Amniotic stem cell (primary cell): Measurements from ENCODE around the gene SPRR1A.

Experiments
- DNase-seq: peaks from one replicate; lab custom pipeline; 2025; lab: John Stamatoyannopoulos, UW

The SPRR1A gene, protein sequence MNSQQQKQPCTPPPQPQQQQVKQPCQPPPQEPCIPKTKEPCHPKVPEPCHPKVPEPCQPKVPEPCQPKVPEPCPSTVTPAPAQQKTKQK

DNA sequence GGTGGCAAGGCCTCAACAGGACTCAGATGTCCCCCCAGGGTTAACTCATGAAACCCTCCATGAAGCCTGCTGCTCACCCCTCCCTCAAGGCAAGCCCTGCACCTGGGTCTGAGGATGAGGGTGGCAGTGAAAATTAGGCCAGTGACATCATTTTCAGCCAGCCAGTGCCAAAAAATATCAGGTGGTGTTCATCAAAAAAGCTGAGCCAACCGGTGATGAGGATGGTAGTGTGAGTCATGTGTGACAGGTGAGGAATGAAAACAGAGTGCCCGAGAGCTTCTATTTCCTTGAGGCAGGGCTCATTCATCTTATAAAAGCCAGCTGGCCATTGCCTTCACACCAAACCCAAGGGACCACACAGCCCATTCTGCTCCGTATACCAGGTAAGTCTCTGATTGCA is at the start of gene SPRR1A:
TSS of gene SPRR1A (plus strand) at position 339 of the 400 bp plus-strand sequence. CDS start 1,150 bp downstream, outside the sequence.
- no peak for DNase-seq

DNA sequence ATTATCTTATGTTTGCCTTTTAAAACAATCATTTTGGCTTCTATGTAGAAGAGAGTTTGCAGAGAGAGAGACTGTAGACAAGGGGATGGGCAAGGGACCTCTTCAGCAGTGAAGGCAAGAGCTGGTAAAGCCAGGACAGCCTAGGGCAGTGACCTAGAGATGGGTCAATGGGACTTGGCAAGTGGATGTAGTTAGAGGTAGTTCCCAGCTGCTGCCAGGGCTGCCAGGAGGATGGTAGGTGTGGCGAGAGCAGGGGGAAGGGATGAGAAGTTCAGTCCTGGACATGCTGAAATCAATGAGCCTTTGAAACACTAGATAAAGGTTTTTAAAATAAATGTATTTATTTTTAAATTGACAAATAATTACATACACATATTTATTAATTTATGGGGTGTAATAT is 43.3 kb upstream of the SPRR1A start:
- DNase-seq, result no peak

DNA sequence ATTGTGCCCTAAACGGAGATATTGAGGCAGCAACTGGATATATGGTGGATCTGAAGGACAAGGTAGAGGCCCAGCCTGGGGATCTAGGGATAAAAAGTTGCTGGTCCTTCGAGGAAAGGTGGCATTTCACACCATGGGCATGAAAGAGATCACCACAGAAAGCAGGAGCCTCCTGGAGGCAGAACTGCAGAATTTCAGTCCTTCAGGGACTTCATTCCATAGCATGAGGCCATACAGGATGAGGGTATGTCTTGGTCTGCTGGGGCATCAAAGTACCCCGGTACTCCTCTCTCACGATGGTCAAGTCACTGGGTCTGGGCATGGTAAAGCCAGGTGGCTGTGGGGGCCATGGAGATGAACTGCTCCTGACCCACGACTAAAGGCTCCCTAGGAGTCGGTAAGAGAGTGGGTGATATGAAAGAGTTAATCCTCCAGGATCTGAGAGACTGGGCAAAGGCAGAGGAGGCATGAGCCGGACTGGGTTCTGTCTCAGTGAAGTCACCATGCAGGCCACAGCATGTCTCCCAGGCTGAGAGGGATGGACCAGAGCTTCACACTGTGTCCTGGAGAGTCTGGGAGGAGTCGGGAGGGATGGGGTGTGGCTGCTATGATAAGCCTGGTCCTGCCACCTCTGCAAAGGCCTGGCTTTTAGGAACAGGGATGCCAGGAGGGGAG is 42.7 kb upstream of the SPRR1A start:
- DNase-seq, result no peak

DNA sequence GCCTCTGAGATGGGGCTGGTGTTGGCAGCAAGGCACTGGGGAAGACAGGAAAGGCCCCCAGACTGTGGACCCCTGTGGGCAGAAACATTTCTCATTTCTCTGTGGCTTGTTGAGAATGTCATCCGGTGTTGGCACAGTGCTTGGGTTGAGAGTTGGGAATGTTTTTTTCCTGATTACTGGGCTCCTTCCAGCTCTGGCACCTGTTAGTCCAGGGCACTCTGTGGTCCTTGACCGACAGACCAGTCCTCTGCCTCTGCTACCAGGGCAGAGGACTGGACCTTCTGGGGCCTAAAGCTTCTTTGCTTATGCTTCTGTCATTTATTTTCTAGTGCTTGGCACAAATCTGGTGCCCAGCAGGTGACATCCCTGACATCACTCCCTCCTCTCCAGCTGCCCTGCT is 41.7 kb upstream of the SPRR1A start:
- no peak for DNase-seq

DNA sequence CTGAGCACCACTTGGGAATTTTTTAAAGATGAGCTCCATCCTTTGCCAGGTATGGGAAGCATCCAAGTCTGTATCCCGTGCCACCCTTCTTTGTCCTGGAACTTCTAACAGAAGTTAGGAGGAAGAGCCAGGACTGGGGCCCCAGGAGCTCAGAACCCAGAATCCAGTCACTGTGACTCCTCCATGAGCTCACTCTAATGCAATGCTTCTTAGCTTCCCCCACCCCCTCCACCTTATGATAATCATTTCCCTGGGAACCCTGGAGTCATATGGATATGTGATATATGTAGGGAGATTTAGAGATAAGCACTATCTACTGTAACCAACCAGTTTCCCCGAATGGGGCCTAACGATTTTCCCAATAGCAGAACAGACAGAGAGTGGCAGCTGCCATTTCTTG is 37.6 kb upstream of the SPRR1A start:
- no peak for DNase-seq

DNA sequence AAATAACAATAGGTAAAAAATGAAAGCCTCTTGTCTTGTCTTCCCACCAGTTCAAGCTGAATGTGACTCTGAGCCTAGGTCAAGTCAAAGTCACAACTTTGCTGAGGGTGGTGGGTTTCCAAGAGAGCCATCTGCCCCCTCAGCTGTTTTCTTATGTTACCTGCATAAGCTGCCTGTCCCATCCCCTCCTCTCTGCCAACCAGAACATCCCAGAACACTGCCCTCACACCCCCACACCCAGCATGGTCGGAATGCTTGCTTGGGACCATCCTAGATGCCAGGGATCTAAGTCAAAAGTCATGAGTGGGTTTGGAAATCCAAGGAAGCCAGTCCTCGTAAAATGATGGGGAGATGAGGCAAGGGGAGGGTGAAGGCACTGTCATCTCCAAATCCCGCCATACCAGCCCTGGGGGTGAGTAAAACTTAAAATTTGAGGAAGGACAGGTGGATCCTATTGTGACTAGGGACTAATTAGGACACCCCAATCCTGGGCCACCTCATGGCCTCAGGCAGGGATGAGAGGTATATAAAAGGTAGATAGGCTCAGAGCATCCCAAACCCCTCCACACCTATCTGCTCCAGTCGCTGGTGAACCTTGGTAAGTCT is 37.1 kb upstream of the SPRR1A start, which contains the start of gene SPRR5:
TSS of gene SPRR5 (plus strand) at position 556 of the 606 bp plus-strand sequence. CDS start 1,349 bp downstream, outside the sequence.
- no peak for DNase-seq

DNA sequence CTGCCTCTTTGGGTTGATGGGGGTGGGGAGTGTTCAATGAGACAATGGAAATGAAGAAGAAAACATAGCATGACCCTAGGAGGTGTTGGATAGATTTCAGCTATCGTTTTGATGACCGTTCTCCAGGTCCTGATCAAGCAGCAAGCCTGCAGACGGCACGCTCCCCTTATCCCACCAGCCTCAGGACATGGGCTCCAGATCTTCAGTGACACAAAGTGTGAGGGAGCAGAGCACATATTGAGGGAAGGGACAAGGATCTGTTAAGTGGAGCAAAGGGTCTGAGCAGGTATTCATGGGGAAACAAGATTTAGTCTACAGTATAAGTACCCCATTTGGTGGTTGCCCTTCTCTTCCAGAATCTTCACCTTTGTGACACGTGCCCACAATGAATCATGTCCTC is 32.2 kb upstream of the SPRR1A start:
- DNase-seq, result no peak

DNA sequence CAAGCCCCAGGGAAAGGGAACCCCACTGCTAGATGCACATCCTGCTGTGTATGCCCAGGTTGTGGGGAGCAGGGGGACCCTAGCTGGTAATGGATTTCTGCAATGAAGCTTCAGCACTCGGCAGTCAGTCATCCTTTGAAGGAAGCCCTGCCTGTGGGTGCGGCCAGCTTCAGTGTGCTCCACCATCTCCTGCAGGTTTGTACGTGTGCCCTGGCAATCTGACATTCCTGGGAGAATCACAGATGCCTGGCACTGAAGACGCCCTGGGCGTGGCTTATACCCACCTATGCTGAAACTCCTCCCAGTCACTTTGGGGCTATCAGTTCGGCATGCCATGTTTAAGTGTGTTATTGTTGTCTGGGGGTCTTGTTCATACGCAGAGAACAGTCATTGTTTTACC is 30.1 kb upstream of the SPRR1A start:
- DNase-seq, result no peak

DNA sequence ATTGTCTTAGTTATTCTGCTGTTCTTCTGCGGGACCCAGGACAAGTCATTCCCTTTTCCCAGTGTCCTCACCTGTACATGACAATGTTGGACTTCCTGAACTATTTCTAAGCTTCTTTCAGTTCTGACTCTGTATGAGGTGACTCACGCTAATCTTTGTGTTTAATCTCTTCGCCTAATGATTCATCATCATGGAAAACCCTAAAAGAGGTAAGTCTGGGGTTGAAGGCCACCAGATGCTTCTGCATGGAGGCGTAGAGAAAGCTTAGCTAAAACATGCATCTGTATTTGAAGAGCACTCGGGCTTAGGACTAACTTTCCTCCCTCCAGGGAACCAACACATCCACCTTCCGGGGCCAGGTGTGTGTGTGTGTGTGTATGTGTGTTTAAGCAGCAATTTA is 29.4 kb upstream of the SPRR1A start:
- no peak for DNase-seq

DNA sequence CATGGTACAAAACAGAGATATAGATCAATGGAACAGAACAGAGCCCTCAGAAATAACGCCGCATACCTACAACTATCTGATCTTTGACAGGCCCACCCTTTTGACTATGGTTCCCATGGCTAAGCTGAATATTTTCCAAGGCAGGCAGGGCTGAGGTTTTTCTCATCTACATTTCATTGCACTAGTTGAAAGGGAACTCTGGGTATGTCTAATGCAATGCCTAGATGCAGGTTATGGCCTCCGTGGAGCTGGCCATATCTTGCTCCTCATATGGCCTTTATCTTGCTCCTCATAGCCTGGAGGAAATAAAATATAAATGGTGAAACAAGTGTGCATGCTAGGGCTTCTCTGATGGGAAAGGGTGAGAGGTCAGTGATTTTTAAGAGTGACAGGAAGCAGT is 26.3 kb upstream of the SPRR1A start:
- no peak for DNase-seq

DNA sequence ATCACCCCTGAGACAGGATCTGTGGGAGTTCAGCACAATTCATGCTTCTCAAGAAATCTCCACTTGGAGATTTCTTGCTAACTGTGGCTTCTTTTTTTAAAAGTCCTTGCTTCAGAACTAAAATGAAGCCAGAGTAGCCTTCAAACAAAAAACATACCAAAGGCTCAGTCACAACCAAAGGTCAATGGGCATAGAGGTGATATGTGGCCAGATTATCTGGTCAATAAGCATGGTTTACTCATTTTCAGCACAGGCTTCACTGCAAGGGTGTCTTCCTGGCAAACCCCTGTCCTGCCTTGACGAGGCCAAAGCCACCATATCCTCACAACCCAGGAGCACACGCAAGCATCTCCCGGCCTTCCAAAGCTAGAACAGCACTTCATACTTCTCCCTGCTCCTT is 24.6 kb upstream of the SPRR1A start:
- no peak for DNase-seq

DNA sequence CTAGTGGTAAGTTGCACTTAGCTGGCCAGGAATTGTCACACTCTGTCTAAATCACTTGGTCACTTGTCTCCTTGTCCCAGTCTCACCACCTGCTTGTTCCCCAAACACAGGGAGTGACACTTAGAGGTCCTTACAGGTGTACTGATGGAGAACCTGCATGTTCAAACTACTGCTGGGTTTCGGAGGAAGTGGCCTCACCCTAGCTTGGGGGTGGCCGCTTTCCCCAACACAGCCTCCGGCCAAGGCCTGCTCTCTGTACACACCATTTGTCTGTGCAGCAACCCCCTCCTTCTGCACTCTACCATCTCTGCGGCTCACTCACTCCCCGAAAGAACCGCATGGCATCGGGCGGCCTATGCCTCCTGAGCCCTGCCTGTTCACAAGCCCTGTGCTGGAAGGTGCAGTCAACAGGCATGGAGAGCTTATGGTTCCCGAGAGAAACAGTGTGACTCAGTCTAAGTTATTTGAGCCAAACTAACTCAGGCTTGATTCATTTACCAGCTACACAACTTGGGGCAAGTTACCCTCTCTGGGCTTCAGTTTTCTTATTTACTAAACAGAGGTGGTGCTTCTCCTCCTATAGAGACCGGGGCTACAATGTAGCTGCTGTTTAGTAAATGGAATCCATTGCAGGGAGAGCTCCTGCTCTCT is 24.0 kb upstream of the SPRR1A start:
- DNase-seq, result no peak

DNA sequence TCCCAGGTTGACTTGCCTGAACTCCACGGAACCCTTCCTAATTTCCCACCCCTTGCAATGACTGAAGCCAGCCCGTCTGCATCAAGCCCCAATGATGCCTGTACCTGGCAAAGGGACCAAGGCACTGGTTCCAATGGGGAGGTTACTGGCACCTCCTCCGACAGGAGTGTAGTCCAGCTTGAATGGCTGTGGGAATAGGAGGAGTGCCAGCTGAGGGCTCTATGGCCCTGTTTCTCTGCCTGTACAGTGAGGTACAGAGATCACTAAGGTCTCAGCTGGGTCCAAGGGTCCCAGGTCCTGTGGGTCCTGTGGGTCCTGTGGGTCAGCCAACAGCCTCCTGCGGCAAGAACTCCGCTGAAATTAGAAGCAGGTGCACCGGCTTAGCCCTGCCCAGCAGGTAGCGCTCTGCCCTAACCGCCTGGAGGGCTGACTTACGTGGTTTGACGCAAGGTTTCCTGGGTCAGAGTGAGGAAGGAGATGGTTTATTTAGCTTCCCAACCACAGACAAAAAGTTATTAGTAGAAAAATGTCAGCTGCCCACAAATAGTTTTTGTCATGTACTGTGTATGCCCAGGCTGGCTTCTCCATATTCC is 23.3 kb upstream of the SPRR1A start:
- no peak for DNase-seq

DNA sequence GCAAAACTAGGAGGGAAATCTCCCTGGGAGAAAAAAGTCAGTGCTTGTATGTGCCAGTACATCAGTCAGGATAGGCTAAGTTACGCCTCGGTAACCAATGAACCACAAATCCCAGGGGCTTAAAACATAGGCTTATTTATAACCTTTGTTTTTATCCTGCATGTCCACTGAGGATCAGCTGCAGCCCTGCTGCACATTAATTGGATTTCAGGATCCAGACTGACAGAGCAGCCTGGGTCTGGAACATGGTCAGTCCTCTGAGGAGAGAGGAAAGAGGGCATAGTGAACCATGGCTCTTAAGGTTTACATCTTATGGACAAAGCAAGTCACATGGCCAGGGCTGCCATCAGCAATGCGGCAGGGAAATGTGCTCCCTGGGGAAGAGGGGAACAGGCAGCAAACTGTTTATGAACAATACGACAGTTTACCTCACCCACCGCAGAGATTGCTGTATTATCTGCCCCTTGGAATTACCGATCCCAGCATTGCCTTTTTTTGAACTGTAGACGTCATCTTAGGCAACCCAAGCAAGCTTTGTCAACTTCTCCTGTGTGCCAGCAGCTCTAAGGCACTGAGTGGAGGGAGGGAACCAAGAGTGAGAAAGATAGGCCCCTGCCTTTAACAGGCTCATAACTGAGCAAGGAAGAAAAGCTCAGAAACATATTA is 22.5 kb upstream of the SPRR1A start:
- no peak for DNase-seq

DNA sequence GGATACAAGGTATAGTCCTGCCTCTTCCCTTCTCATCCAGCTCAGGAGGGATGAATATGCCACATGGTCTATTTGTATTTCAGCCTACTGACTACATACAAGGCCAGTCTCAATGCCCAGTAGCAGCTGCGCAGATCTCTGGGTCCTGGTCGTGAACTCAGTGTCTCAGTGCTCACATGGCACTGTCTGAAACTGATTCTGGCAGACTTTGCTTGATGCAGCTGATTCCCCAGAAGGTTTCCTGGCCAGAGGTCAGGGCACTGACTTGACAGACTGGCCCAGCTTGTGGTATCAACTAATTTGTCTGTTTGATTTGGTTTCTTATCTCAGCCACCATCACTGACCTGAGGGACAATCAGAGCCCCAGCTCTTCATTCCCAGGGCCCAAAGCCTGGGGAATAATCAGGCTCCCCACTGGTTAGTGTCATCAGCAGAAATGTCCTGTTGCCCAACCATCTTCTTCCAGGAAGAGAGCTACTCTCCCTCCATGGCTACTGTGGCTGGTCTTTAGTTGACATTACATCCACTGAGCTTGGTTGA is 20.9 kb upstream of the SPRR1A start:
- DNase-seq, result no peak

DNA sequence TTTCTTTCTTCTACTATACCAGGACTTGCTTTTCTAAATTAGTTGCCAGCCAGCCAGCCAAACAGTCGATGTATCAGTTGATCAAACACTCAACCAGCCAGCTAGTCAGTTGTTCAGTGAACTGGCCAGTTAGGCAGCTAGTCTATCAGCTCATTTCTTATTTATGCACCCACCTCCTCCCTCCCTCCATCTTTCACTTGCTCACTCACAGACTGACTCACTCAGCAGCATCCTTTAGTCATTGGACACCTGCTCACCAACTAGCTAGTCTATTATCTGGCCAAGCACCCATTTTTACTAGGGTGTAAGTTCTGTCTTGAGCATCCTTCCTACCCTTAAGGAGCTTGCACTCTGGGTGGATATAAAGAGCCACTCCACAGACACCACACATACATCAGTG is 19.3 kb upstream of the SPRR1A start:
- DNase-seq, result no peak

DNA sequence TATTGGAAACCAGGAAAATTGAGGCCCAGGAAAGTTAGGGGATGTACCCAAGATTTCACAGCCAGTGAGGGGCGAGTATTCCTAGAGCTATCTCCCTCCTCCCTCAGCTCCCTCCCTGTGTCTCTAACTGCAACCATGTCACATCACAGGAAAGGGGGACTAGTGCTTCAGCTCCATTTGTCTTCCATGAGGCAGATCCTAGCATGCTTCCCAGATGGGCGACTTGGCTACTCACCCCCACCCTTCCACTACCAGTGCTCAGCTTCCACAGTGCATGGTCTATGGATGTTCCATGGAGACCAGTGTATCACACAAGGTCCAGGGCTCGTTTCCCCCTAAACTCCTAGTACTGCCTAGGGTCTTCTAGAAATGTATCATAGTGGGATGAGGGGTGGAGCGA is 18.0 kb upstream of the SPRR1A start:
- DNase-seq, result no peak

DNA sequence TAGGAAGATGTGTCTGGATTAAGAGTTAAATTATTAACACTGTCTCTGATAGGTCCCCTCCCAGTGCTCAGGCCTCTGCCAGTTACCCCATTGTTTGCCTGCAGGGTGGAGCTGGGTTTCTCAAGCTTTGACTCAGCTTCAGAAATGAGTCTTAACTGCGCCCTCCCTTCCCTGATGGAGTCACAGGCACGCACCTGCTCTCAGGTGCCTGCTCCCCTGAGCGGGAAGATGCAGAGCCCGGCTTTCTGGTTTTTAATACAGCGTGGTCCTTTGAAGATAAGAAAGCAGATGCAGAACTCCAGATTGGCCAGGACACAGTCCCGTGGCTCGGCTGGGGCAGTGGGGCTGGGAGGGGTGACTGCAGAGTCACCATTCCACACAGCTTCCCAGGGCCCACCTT is 16.7 kb upstream of the SPRR1A start:
- no peak for DNase-seq

DNA sequence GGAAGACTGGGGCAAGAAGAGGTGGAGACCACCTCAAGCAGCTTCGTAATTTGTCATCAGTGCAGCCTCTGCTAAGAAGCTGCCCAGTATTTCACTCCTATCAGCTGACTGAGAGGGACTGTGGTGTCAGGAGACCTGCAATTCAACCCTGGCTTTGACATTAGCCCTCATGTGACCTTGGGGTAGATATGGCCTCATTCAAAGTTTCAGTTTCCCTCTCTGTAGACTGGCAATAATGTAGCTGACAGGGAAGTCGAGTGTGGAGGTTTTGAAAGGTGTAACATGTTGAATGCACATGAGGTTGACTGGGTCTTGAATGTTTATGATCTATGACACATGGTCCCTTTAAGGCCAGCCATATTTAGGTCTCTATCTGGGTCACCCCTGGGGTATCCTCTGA is 15.6 kb upstream of the SPRR1A start:
- no peak for DNase-seq

DNA sequence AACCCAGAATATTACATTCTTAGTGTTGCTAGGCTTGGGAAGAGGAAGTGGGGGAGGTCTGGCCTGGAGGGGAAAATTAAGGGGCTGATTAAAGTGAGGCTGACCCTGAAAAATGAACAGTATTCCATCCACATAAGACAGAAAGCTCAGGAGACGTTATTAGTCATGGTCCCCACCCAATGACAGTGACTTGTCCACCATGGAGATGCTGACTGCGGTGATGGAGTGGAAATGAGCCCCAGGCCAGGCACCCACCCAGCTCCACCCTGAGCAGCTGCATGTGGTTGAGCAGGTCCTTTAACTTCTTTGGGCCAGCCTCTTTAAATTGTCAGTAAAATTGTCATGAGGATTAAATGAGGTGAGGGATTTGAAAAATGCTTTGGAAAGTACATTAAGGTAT is 14.8 kb upstream of the SPRR1A start:
- DNase-seq, result no peak

DNA sequence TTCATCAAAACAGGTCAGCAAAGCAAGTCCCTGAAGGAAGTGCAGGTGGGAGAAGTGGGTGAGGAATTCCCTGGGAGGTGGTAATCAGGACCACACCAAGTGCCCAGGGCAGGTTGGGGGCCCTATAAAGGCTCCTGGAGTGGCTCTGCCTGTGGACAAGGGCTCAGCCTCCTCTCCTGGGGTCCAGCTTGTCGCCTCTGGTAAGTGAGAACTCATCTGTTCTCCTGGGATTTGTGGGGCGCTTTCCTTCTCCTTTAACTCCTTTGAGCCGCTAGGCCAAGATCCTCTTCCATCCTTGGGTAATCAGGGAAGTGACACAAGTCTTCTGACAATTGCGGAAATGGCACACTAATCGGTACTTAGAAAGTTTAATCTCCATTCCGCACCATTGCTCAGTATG is 13.4 kb upstream of the SPRR1A start, which contains the start of gene SPRR4:
TSS of gene SPRR4 (plus strand) at position 154 of the 400 bp plus-strand sequence. CDS start 1,243 bp downstream, outside the sequence.
- no peak for DNase-seq
